DOHH2 (cell line): ENCODE results near the gene THAP12.

Experiments
- H3F3A ChIP-seq: fragments of 200-600 bp; sonication (generic), shearing (Covaris generic); 2 replicates; pipeline ENCODE4 v1.6.0; 2016; ENCODE audit warnings: antibody characterized with exemption, mild to moderate bottlenecking; ENCODE audit not compliant: control insufficient read depth, insufficient read depth
- H3K27ac ChIP-seq: fragments of 200-600 bp; sonication (generic); 2 replicates; pipeline ENCODE4 v1.5.1; 2014; ENCODE audit warnings: low read depth, mild to moderate bottlenecking, low read length, moderate library complexity
- H3K27me3 ChIP-seq: fragments of 200-600 bp; sonication (generic); 2 replicates; pipeline ENCODE4 v1.6.1; 2014; ENCODE audit warnings: mild to moderate bottlenecking, low read length, mixed read lengths; ENCODE audit not compliant: control insufficient read depth
- H3K36me3 ChIP-seq: fragments of 200-600 bp; sonication (generic); 2 replicates; pipeline ENCODE4 v1.6.1; 2014; ENCODE audit warnings: mild to moderate bottlenecking, low read length, moderate library complexity, mixed read lengths; ENCODE audit not compliant: control insufficient read depth
- H3K4me1 ChIP-seq: fragments of 200-600 bp; sonication (generic); 2 replicates; pipeline ENCODE4 v1.6.1; 2014; ENCODE audit warnings: mild to moderate bottlenecking, low read length, mixed read lengths; ENCODE audit not compliant: control insufficient read depth
- H3K4me2 ChIP-seq: fragments of 200-600 bp; sonication (generic); 2 replicates; pipeline ENCODE4 v1.6.0; 2014; ENCODE audit warnings: mild to moderate bottlenecking, low read length, moderate library complexity
- H3K4me3 ChIP-seq: fragments of 200-600 bp; sonication (generic); 2 replicates; pipeline ENCODE4 v1.5.1; 2014; ENCODE audit warnings: mild to moderate bottlenecking, low read length, mixed read lengths
- H3K79me2 ChIP-seq: fragments of 200-600 bp; sonication (generic); 2 replicates; pipeline ENCODE4 v1.6.1; 2014; ENCODE audit warnings: mild to moderate bottlenecking, low read length, mixed read lengths; ENCODE audit not compliant: control insufficient read depth
- H3K9me2 ChIP-seq: fragments of 200-600 bp; sonication (generic); replicated peaks from 2 replicates; pipeline ENCODE4 v1.6.1; 2014; ENCODE audit warnings: mild to moderate bottlenecking, low read length, mixed read lengths; ENCODE audit not compliant: control insufficient read depth
- H3K9me3 ChIP-seq: fragments of 200-600 bp; sonication (generic); 2 replicates; pipeline ENCODE4 v1.6.1; 2014; ENCODE audit warnings: antibody characterized with exemption, low read length, mixed read lengths; ENCODE audit not compliant: control insufficient read depth, insufficient read depth
- H4K20me1 ChIP-seq: fragments of 200-600 bp; sonication (generic); 2 replicates; pipeline ENCODE4 v1.6.0; 2014; ENCODE audit warnings: low read depth, mild to moderate bottlenecking, antibody characterized with exemption, low read length, moderate library complexity; ENCODE audit not compliant: control insufficient read depth, insufficient read depth
- EZH2phosphoT487 ChIP-seq: fragments of 200-600 bp; sonication (generic); IDR thresholded peaks from 2 replicates; pipeline ENCODE4 v1.6.1; 2017; ENCODE audit warnings: borderline replicate concordance, mild to moderate bottlenecking, antibody characterized with exemption, low read length, moderate library complexity, mixed read lengths
- TF ChIP-seq, protein P1 (sequence below): fragments of 200-600 bp; sonication (generic); IDR thresholded peaks from one replicate; pipeline ENCODE4 v1.5.1; 2014; ENCODE audit warnings: antibody characterized with exemption, mild to moderate bottlenecking, low read depth, low read length; ENCODE audit not compliant: poor library complexity, severe bottlenecking

THAP12 gene

DNA sequence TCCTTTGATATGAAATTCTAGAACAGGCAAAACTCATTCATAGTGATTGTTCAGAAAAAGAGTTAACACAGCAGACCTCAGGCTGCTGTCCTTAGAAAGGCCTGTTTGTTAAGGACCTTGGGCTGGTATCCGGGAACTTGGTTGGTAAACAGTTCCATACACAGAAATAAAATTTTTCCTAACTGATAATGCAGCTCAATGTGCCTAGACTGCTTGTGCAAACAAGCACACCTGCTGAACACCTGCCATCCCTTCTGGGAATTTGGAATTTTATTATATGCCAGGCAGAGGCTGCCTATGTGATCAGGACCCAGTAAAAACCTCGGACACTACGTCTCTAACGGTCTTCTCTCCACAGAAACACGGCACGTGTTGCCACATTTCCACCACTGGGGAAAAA is 11.5 kb downstream of the THAP12 start:
- Histone ChIP-seq H3K27me3 (no peaks in the 10 kb centered on the region), H3K79me2 (peaks cover 98% of the 10 kb centered on the region), H3K36me3 (peaks cover 13% of the 10 kb centered on the region), H3F3A (no peaks in the 10 kb centered on the region), H3K9me3 (no peaks in the 10 kb centered on the region), H3K4me3 (no peak overlapping the region), H3K4me1 (peaks cover 23% of the 10 kb centered on the region), H4K20me1 (peaks cover 17% of the 10 kb centered on the region), H3K4me2 (no peak overlapping the region), H3K27ac (no peak overlapping the region), H3K9me2 (no peaks in the 10 kb centered on the region)
- no peak for TF ChIP-seq EZH2phosphoT487
- TF ChIP-seq, protein P1, sequence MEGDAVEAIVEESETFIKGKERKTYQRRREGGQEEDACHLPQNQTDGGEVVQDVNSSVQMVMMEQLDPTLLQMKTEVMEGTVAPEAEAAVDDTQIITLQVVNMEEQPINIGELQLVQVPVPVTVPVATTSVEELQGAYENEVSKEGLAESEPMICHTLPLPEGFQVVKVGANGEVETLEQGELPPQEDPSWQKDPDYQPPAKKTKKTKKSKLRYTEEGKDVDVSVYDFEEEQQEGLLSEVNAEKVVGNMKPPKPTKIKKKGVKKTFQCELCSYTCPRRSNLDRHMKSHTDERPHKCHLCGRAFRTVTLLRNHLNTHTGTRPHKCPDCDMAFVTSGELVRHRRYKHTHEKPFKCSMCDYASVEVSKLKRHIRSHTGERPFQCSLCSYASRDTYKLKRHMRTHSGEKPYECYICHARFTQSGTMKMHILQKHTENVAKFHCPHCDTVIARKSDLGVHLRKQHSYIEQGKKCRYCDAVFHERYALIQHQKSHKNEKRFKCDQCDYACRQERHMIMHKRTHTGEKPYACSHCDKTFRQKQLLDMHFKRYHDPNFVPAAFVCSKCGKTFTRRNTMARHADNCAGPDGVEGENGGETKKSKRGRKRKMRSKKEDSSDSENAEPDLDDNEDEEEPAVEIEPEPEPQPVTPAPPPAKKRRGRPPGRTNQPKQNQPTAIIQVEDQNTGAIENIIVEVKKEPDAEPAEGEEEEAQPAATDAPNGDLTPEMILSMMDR: no peak

DNA sequence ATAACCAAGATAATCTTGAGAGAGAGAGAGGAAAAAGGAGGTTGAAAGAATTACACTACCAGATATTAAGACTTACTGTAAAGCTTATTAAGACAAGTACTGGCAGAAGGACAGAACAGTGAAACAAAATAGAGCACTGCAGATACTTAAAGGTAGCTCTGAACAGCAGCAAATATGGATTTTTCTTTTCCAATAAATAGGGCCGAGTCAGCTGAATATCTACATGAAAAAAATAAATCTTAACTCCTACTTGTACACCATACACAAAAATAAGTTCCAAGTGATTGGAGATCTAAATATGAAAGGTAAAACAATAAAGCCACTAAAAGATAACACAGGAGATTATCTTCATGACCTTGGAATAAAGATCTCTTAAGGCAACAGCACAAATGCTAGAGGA is 12.4 kb downstream of the THAP12 start:
- Histone ChIP-seq H3K27me3 (no peaks in the 10 kb centered on the region), H3K79me2 (peaks cover 96% of the 10 kb centered on the region), H3K9me3 (no peaks in the 10 kb centered on the region), H3K36me3 (peaks cover 20% of the 10 kb centered on the region), H3F3A (no peaks in the 10 kb centered on the region), H3K9me2 (no peaks in the 10 kb centered on the region), H3K4me3 (no peak overlapping the region), H4K20me1 (peaks cover 17% of the 10 kb centered on the region), H3K27ac (no peak overlapping the region), H3K4me2 (no peak overlapping the region), H3K4me1 (peaks cover 23% of the 10 kb centered on the region)
- TF ChIP-seq, protein P1: no peak
- TF ChIP-seq EZH2phosphoT487: no peak

DNA sequence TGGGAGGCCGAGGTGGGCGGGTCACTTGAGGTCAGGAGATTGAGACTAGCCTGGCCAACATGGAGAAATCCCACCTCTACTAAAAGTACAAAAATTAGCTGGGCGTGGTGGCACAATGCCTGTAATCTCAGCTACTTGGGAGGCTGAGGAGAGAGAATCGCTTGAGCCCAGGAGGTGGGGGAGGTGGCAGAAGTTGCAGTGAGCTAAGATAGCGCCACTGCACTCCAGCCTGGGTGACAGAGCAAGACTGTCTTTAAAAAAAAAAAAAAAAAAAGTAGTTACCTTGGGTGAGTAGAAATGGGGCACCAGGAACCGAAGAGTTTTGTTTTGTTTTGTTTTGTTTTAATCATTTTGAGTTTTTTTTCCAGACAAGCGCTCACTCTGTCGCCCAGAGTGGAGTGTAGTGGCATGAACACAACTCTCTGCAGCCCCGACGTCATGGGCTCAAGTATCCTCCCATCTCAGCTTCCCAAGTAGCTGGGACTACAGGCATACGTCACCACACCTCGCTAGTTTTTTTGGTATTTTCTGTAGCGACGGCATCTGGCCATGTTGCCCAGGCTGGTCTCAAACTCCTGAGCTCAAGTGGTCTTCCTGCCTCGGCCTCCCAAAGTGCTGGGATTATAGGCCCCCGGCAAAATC is 15.8 kb downstream of the THAP12 start:
- Histone ChIP-seq H4K20me1 (peaks cover 17% of the 10 kb centered on the region), H3K4me3 (no peak overlapping the region), H3K27ac (no peak overlapping the region), H3F3A (no peaks in the 10 kb centered on the region), H3K79me2 (peaks cover 83% of the 10 kb centered on the region), H3K36me3 (peaks cover 49% of the 10 kb centered on the region), H3K9me3 (no peaks in the 10 kb centered on the region), H3K4me1 (peaks cover 17% of the 10 kb centered on the region), H3K4me2 (no peak overlapping the region), H3K27me3 (no peaks in the 10 kb centered on the region), H3K9me2 (no peaks in the 10 kb centered on the region)
- TF ChIP-seq, protein P1: no peak
- TF ChIP-seq EZH2phosphoT487: no peak
